Measurements from ENCODE around the gene SDE2.

The SDE2 gene

DNA sequence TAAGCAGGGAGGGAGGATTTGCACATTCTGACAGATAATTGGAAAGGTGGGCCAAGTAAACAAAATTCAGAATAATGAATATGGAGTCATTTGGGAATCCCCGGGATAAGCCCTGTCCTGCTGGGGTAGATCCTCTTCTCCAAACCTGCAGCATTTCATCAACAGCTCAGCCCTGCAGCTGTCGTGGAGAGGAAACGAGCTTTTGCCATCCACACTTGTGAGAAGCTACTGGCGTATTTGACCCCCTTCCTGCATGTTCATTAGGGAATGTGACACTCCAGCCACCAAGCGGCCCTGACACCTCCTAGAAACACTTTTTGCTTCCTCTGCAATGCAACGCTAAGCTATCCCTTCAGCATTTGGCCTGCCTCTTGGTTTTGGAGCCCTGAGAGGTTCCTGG, 50.1 kb downstream of the SDE2 start:
- H3K4me3 ChIP-seq (ENCODE audit: low read depth, low read length), result no peak overlapping the region
- no peak for DNase-seq (ENCODE audit: low read depth)
- TF ChIP-seq, protein P1, sequence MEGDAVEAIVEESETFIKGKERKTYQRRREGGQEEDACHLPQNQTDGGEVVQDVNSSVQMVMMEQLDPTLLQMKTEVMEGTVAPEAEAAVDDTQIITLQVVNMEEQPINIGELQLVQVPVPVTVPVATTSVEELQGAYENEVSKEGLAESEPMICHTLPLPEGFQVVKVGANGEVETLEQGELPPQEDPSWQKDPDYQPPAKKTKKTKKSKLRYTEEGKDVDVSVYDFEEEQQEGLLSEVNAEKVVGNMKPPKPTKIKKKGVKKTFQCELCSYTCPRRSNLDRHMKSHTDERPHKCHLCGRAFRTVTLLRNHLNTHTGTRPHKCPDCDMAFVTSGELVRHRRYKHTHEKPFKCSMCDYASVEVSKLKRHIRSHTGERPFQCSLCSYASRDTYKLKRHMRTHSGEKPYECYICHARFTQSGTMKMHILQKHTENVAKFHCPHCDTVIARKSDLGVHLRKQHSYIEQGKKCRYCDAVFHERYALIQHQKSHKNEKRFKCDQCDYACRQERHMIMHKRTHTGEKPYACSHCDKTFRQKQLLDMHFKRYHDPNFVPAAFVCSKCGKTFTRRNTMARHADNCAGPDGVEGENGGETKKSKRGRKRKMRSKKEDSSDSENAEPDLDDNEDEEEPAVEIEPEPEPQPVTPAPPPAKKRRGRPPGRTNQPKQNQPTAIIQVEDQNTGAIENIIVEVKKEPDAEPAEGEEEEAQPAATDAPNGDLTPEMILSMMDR (IDR thresholded peaks at IDR 0.05; ENCODE audit: low read depth, low read length, missing control alignments), result no peak

DNA sequence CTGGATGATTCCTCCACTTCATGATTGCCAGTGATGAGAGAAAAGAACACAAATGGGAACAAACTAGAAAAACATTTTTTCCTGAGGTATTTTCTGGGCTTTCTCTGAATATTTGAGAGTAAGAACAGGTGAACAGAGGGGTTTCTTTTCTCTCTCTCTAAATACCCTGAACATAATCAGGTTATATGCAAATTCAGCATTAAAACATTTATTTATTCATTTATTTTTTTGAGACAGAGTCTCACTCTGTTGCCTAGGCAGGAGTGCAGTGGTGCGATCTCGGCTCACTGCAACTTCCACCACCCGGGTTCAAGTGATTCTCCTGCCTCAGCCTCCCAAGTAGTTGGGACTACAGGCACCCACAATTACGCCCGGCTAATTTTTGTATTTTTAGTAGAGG, 52.3 kb downstream of the SDE2 start:
- TF ChIP-seq, protein P1 (IDR thresholded peaks at IDR 0.05; ENCODE audit: low read depth, low read length, missing control alignments), result no peak
- no peak for DNase-seq (ENCODE audit: low read depth)
- H3K4me3 ChIP-seq (ENCODE audit: low read depth, low read length), result no peak overlapping the region

DNA sequence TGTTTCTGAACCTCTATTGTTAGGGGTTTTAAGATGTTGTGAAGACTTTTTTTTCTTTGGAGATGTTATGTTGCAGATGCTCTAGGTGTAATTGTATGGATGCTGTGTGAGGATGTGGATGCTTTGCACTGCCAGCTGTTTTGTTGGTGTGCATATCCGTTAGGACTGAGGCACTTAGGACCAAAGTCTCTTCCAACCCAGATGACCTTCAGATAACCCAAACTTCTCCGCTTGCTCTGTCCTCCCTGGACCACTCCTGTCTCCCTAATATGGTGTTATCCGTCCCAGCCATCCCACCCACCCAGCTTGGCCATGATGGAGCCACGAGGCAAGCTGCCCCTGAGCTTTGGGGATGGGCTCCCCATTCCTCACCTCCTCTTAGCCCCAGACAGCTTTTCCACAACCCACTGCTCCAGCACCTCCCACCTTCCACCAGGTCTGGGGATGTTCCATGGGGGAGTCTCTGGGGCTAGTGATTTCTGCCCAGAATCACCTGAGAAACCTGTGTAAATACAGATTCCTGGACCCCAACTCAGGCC, 53.0 kb downstream of the SDE2 start:
- TF ChIP-seq, protein P1 (IDR thresholded peaks at IDR 0.05; ENCODE audit: low read depth, low read length, missing control alignments), result no peak
- H3K4me3 ChIP-seq (ENCODE audit: low read depth, low read length), result no peak overlapping the region
- no peak for DNase-seq (ENCODE audit: low read depth)

DNA sequence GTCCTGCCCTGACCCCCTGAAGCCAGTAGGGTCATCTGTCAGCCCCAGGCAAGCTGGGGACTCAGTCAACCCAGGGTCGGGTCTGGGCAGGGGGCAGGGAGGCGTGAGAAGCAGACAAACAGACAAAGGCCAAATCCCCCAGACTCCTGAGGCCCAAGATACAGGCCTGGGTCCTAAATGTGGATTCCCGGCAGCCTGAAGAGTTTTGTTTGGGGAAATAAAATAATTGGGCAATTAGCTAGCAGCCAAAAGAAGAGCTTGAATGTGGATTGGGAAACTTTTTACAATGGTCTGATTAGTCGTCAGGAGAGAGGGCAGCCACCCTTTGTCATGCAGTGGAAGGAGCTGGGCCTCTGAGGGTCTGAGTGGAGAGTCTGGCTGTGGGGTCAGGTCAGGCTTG, 53.6 kb downstream of the SDE2 start:
- H3K4me3 ChIP-seq (ENCODE audit: low read depth, low read length), result no peak overlapping the region
- no peak for DNase-seq (ENCODE audit: low read depth)
- TF ChIP-seq, protein P1 (IDR thresholded peaks at IDR 0.05; ENCODE audit: low read depth, low read length, missing control alignments), result no peak

- TF ChIP-seq, protein P1 (IDR thresholded peaks at IDR 0.05; ENCODE audit: low read depth, low read length, missing control alignments), result no peak
- H3K4me3 ChIP-seq (ENCODE audit: low read depth, low read length), result no peak overlapping the region
- DNase-seq (ENCODE audit: low read depth), result no peak
Measured at GRCh38 chr1:225944951-225945350, 54.2 kb downstream of the SDE2 start.

DNA sequence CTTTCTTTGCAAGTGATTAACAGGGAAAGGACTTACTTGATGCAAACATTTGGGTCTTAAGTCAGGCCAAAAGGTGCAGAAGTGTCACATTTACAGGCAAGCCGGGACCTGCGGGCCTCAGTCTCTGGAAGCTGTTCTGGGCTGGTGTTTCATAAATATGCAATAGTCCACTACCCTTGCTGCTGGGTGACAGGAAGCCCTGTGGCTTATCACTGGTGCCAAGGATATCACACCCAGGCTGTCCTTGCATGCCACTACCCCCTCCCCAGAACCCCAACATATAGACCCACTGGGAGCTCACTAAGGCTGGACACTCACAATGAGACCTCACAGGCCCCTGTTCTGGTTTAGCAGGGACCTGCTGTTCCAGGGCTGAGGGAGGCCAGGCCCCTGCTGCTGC, 54.8 kb downstream of the SDE2 start:
- no peak for DNase-seq (ENCODE audit: low read depth)
- TF ChIP-seq, protein P1 (IDR thresholded peaks at IDR 0.05; ENCODE audit: low read depth, low read length, missing control alignments), result no peak
- no peak overlapping the region for H3K4me3 ChIP-seq (ENCODE audit: low read depth, low read length)

GRCh38 chr1:225943582-225943981, 55.6 kb downstream of the SDE2 start:
- DNase-seq (ENCODE audit: low read depth), result no peak
- TF ChIP-seq, protein P1 (IDR thresholded peaks at IDR 0.05; ENCODE audit: low read depth, low read length, missing control alignments), result no peak
- no peak overlapping the region for H3K4me3 ChIP-seq (ENCODE audit: low read depth, low read length)
